Ovary (tissue), 3 donors: ENCODE results near the gene SLC6A1.

Experiments
- POLR2A ChIP-seq: fragments of 450-650 bp; IDR thresholded peaks from one replicate; pipeline ENCODE4 v1.6.1; 2017; ENCODE audit warnings: antibody characterized with exemption, mild to moderate bottlenecking, moderate library complexity
- TF ChIP-seq, protein P1 (sequence below), 3 donors: fragments of 450-650 bp in 2 of 3; fragments of 200-600 bp in 1 of 3; IDR thresholded peaks; one replicate each; pipeline versions ENCODE4 v1.5.1 to v1.8.0; 2016 to 2022; ENCODE audit warnings: antibody characterized with exemption in 3 of 3, mild to moderate bottlenecking in 1 of 3
- donor health status: DM: no; HTN: no; CAD: no.

DNA sequence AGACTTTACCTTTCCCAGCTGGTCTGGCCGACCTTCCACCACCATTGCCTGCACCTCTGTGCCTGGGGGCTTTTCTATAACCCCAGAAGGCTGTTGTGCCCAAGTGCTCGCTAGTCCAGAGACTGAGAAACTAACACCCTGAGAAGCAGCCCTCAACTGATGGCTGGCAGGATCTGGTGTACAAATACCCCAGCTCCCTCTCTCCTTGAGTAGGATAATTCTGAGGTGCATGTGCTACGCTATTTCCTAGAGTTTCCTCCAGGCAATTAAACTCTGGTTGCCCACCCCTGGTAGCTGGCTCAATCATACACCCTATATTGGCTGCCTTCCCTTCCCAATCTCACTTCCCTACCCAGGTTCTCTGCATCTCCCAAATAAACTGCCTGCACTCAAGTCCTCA is 11.5 kb upstream of the SLC6A1 start:
- TF ChIP-seq, protein P1, sequence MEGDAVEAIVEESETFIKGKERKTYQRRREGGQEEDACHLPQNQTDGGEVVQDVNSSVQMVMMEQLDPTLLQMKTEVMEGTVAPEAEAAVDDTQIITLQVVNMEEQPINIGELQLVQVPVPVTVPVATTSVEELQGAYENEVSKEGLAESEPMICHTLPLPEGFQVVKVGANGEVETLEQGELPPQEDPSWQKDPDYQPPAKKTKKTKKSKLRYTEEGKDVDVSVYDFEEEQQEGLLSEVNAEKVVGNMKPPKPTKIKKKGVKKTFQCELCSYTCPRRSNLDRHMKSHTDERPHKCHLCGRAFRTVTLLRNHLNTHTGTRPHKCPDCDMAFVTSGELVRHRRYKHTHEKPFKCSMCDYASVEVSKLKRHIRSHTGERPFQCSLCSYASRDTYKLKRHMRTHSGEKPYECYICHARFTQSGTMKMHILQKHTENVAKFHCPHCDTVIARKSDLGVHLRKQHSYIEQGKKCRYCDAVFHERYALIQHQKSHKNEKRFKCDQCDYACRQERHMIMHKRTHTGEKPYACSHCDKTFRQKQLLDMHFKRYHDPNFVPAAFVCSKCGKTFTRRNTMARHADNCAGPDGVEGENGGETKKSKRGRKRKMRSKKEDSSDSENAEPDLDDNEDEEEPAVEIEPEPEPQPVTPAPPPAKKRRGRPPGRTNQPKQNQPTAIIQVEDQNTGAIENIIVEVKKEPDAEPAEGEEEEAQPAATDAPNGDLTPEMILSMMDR (IDR thresholded peaks at IDR 0.05), result no peak
- TF ChIP-seq POLR2A, result no peak
